SU-DHL-6 (cell line): ENCODE data around the gene KIAA1586.
"Not testable (repeated sequence)": the region's sequence is repeated elsewhere in the genome, so short reads cannot be mapped to it uniquely, and the experiment has no call there.

Source experiments
- H2AFZ ChIP-seq: fragments of 200-600 bp; sonication (generic); 2 replicates; pipeline ENCODE4 v1.6.1; 2014; ENCODE audit warnings: low read depth, mild to moderate bottlenecking, moderate library complexity, mixed read lengths, antibody characterized with exemption, low read length; ENCODE audit not compliant: severe bottlenecking
- H3F3A ChIP-seq: fragments of 200-600 bp; shearing (Covaris generic); 2 replicates; pipeline ENCODE4 v1.6.0; 2016; ENCODE audit warnings: antibody characterized with exemption, mild to moderate bottlenecking; ENCODE audit not compliant: insufficient read depth
- H3K27ac ChIP-seq: fragments of 200-600 bp; sonication (generic); 2 replicates; pipeline ENCODE4 v1.5.1; 2016; ENCODE audit warnings: low read depth, mild to moderate bottlenecking, low read length, moderate library complexity, mixed read lengths
- H3K27me3 ChIP-seq: fragments of 200-600 bp; sonication (generic), shearing (Covaris generic); 2 replicates; pipeline ENCODE4 v1.6.0; 2014; ENCODE audit warnings: mild to moderate bottlenecking, low read length
- H3K36me3 ChIP-seq: fragments of 200-600 bp; sonication (generic); 2 replicates; pipeline ENCODE4 v1.6.1; 2014; ENCODE audit warnings: mild to moderate bottlenecking, low read length, mixed read lengths
- H3K4me2 ChIP-seq: fragments of 300-600, 200-600 bp; shearing (Covaris generic), sonication (generic); 2 replicates; pipeline ENCODE4 v1.6.0; 2014; ENCODE audit warnings: low read length, low read depth, mild to moderate bottlenecking; ENCODE audit not compliant: poor library complexity, severe bottlenecking
- H3K4me3 ChIP-seq: fragments of 200-600 bp; sonication (generic); 2 replicates; pipeline ENCODE4 v1.5.1; 2014; ENCODE audit warnings: antibody characterized with exemption, low read length, mild to moderate bottlenecking, mixed read lengths; ENCODE audit not compliant: insufficient read depth, poor library complexity, severe bottlenecking
- H3K79me2 ChIP-seq: fragments of 200-600 bp; sonication (generic); 2 replicates; pipeline ENCODE4 v1.6.1; 2014; ENCODE audit warnings: mild to moderate bottlenecking, low read length, moderate library complexity; ENCODE audit not compliant: insufficient read depth
- H3K9ac ChIP-seq: fragments of 200-600 bp; sonication (generic); 2 replicates; pipeline ENCODE4 v1.7.0; 2014; ENCODE audit warnings: mild to moderate bottlenecking, low read length
- H3K9me2 ChIP-seq: fragments of 200-600 bp; sonication (generic); replicated peaks from 2 replicates; pipeline ENCODE4 v1.6.1; 2014; ENCODE audit warnings: low read length; ENCODE audit not compliant: insufficient read depth
- H3K9me3 ChIP-seq: fragments of 200-600 bp; sonication (generic); 2 replicates; pipeline ENCODE4 v1.6.1; 2014; ENCODE audit warnings: low read length, mixed read lengths; ENCODE audit not compliant: insufficient read depth
- H4K20me1 ChIP-seq: fragments of 200-600 bp; sonication (generic); 2 replicates; pipeline ENCODE4 v1.6.1; 2014; ENCODE audit warnings: low read depth, mild to moderate bottlenecking, antibody characterized with exemption, low read length, moderate library complexity, mixed read lengths
- CTCF ChIP-seq: fragments of 200-600 bp; sonication (generic); IDR thresholded peaks from one replicate; pipeline ENCODE4 v1.5.1; 2017; ENCODE audit warnings: antibody characterized with exemption, mild to moderate bottlenecking, low read length, moderate library complexity; ENCODE audit not compliant: insufficient read depth, poor library complexity, severe bottlenecking
- EZH2phosphoT487 ChIP-seq: fragments of 200-600 bp; sonication (generic), shearing (Covaris generic); conservative IDR thresholded peaks from 2 replicates; pipeline ENCODE4 v1.6.1; 2018; ENCODE audit warnings: mild to moderate bottlenecking, antibody characterized with exemption, low read length, moderate library complexity, mixed read lengths

The KIAA1586 gene

GRCh38 chr6:57046332-57047256 is at the start of gene KIAA1586:
Gene KIAA1586 (plus strand): TSS chr6:57046693. CDS start chr6:57046756, 63 bp downstream.
- H3F3A ChIP-seq, result peaks cover 14% of the 10 kb centered on the region; the same call in 1 of the 2 replicates

GRCh38 chr6:56999049-56999448 is 47.4 kb upstream of the KIAA1586 start:
- H3K4me2 ChIP-seq, result no peak overlapping the region
- TF ChIP-seq CTCF (no peak), EZH2phosphoT487 (no peak)
- H3K36me3 ChIP-seq, result no peaks in the 10 kb centered on the region
- H3K4me3 ChIP-seq, result no peak overlapping the region
- H3K79me2 ChIP-seq, result no peaks in the 10 kb centered on the region
- H2AFZ ChIP-seq, result no peak overlapping the region
- peaks cover 15% of the 10 kb centered on the region; the same call in 1 of the 2 replicates for H3K9me3 ChIP-seq
- H3K9ac ChIP-seq, result no peak overlapping the region
- H3F3A ChIP-seq, result no peaks in the 10 kb centered on the region
- H3K9me2 ChIP-seq, result no peaks in the 10 kb centered on the region
- no peak overlapping the region for H3K27ac ChIP-seq
- H3K27me3 ChIP-seq, result no peaks in the 10 kb centered on the region
- H4K20me1 ChIP-seq, result no peaks in the 10 kb centered on the region

More at GRCh38 chr6:57046332-57047256, at the start of gene KIAA1586:
- Histone ChIP-seq H3K27ac (peak within 1 kb of the TSS; percentile 30; the same call in 1 of the 2 replicates), H2AFZ (peak within 1 kb of the TSS; percentile 98), H3K9ac (peak within 1 kb of the TSS; percentile 68), H3K36me3 (peaks cover 31% of the 10 kb centered on the region), H3K4me3 (peak within 1 kb of the TSS; percentile 86), H3K79me2 (peaks cover 38% of the 10 kb centered on the region), H3K4me2 (peak within 1 kb of the TSS; percentile 68)
- H3K27me3 ChIP-seq, H4K20me1 ChIP-seq, H3K9me3 ChIP-seq, H3K9me2 ChIP-seq: not testable (repeated sequence)

- not testable (repeated sequence) for H3F3A ChIP-seq, H2AFZ ChIP-seq, H4K20me1 ChIP-seq, H3K27me3 ChIP-seq, H3K79me2 ChIP-seq, H3K27ac ChIP-seq, H3K36me3 ChIP-seq, H3K4me3 ChIP-seq, H3K9me2 ChIP-seq, H3K9ac ChIP-seq, H3K4me2 ChIP-seq
- peaks cover 15% of the 10 kb centered on the region; the same call in 1 of the 2 replicates for H3K9me3 ChIP-seq
Observed at GRCh38 chr6:56999748-57000147, 46.7 kb upstream of the KIAA1586 start.

GRCh38 chr6:57002197-57002596 is 44.3 kb upstream of the KIAA1586 start:
- H3K4me3 ChIP-seq, result no peak overlapping the region
- H2AFZ ChIP-seq, result no peak overlapping the region
- no peaks in the 10 kb centered on the region for H3K36me3 ChIP-seq
- H3K27ac ChIP-seq, result no peak overlapping the region
- H3F3A ChIP-seq, result no peaks in the 10 kb centered on the region
- TF ChIP-seq CTCF, result no peak
- no peak for TF ChIP-seq EZH2phosphoT487
- H3K9ac ChIP-seq, result no peak overlapping the region
- H4K20me1 ChIP-seq, result no peaks in the 10 kb centered on the region
- H3K9me2 ChIP-seq, result no peaks in the 10 kb centered on the region
- H3K27me3 ChIP-seq, result no peaks in the 10 kb centered on the region
- peaks cover 15% of the 10 kb centered on the region; the same call in 1 of the 2 replicates for H3K9me3 ChIP-seq
- no peaks in the 10 kb centered on the region for H3K79me2 ChIP-seq
- no peak overlapping the region for H3K4me2 ChIP-seq
